Measurements from ENCODE around the gene RTN1. TPM values are rescaled to one million over a fixed set of nuclear protein-coding genes. Genes with fewer than 3 reads are reported as not detected.

Gene RTN1
- total and polyA plus RNA-seq, 2 of the 8 experiments (the other 6 are each of a cell fraction or from before 2014, with no cell fraction given): 2.8 to 4.9 TPM

GRCh38 chr14:59582161-59582560, 288.4 kb downstream of the RTN1 start:
- H2BK5ac ChIP-seq (ENCODE audit: low read depth, low read length): no peak overlapping the region
- FAIRE-seq (no peak), DNase-seq (ENCODE audit: low read depth in 1 of 2, low spot score in 2 of 2) (no peak)
- H4K8ac ChIP-seq (ENCODE audit: extremely low read depth, insufficient read depth, low read length): no peak overlapping the region
- no peak overlapping the region for H2BK12ac ChIP-seq (ENCODE audit: low read depth, low read length)
- no peak overlapping the region for H4K5ac ChIP-seq (ENCODE audit: insufficient read length, low read depth, low read length)
- POLR2A ChIA-PET (ENCODE audit: partially characterized antibody): no interaction called here
- H3K79me1 ChIP-seq (ENCODE audit: low read depth, low read length): no peaks in the 10 kb centered on the region
- H4K20me1 ChIP-seq (replicated peaks in 1 of 2; ENCODE audit: control insufficient read depth in 1 of 2, insufficient read depth in 2 of 2, low read length in 2 of 2): no peaks in the 10 kb centered on the region
- H3K9ac ChIP-seq (replicated peaks in 1 of 4; ENCODE audit: extremely low read depth in 1 of 4, low read depth in 3 of 4, low read length in 3 of 4): no peak overlapping the region
- H2BK120ac ChIP-seq (replicated peaks; ENCODE audit: low read depth, low read length): no peak overlapping the region
- H2AK5ac ChIP-seq (ENCODE audit: low read depth, low read length): no peak overlapping the region
- no peak overlapping the region for H2BK20ac ChIP-seq (ENCODE audit: low read length)
- no peak overlapping the region for H3K23ac ChIP-seq (ENCODE audit: insufficient read length)
- H2BK15ac ChIP-seq (ENCODE audit: low read length): no peak overlapping the region
- H3K56ac ChIP-seq (replicated peaks; ENCODE audit: insufficient read length, low read depth, low read length): no peak overlapping the region
- no peak overlapping the region for H4K91ac ChIP-seq (replicated peaks; ENCODE audit: insufficient read length, low read length)
- WGBS, 2 experiments (ENCODE audit: extremely low coverage in 1 of 2, insufficient coverage in 1 of 2, insufficient read length in 1 of 2, insufficient replicate concordance in 2 of 2, low coverage in 1 of 2, low lambda C conversion rate in 2 of 2, missing lambda C conversion rate in 1 of 2): 91% methylated on average over 3 of the region's 3 CpGs; no CpG with 5 or more reads in 1 of the 2 experiments
- no peaks in the 10 kb centered on the region for H3K23me2 ChIP-seq (ENCODE audit: low read depth, low read length)
- H3K27ac ChIP-seq (ENCODE audit: low read depth, low read length): no peak overlapping the region
- H3K4me1 ChIP-seq (replicated peaks in 1 of 4; ENCODE audit: control insufficient read depth in 3 of 4, insufficient read depth in 4 of 4, low read length in 3 of 4): no peaks in the 10 kb centered on the region
- no peaks in the 10 kb centered on the region for H3K27me3 ChIP-seq (replicated peaks in 1 of 4; ENCODE audit: control insufficient read depth in 3 of 4, extremely low read depth in 1 of 4, insufficient read depth in 3 of 4, low read length in 3 of 4)
- H3K79me2 ChIP-seq (ENCODE audit: control insufficient read depth in 1 of 2, insufficient read depth in 2 of 2, low read length in 2 of 2): no peaks in the 10 kb centered on the region
- H3K9me3 ChIP-seq (ENCODE audit: insufficient read depth in 2 of 2, low read depth in 1 of 2, low read length in 1 of 2): no peaks in the 10 kb centered on the region
- no peak overlapping the region for H3K4ac ChIP-seq (replicated peaks; ENCODE audit: insufficient read length, low read depth, low read length)
- H2AFZ ChIP-seq (ENCODE audit: low read length): no peak overlapping the region
- H3K14ac ChIP-seq (ENCODE audit: insufficient read length): no peak overlapping the region
- no peak overlapping the region for H3K4me3 ChIP-seq (ENCODE audit: extremely low read depth in 1 of 4, insufficient read depth in 2 of 4, low read depth in 3 of 4, low read length in 4 of 4)
- CTCF ChIA-PET (ENCODE audit: partially characterized antibody): interaction anchor here (0.6 to 18.8 kb wide), 6 partner anchors 16 to 627 kb away, joined by 3 to 462 read pairs (median 4); no protein-coding TSS in a partner anchor
- no peak overlapping the region for H3K18ac ChIP-seq (ENCODE audit: extremely low read depth, low read length)
- no peaks in the 10 kb centered on the region for H3K36me3 ChIP-seq (ENCODE audit: control insufficient read depth in 2 of 4, insufficient read depth in 4 of 4, low read length in 3 of 4)
- no peak overlapping the region for H3K4me2 ChIP-seq (ENCODE audit: insufficient read depth in 1 of 2, low read depth in 2 of 2, low read length in 2 of 2)
- TF ChIP-seq USF2 (IDR thresholded peaks at IDR 0.05; ENCODE audit: low read length) (no peak), POLR2A (IDR thresholded peaks at IDR 0.05; ENCODE audit: control extremely low read depth in 1 of 2, low read depth in 2 of 2, low read length in 2 of 2) (no peak), ZNF274 (IDR thresholded peaks at IDR 0.05; ENCODE audit: borderline replicate concordance, extremely low read depth, low read length) (no peak), MAX (IDR thresholded peaks at IDR 0.05) (no peak), POLR2AphosphoS5 (IDR thresholded peaks at IDR 0.05; ENCODE audit: low read depth, low read length) (no peak), EGR1 (IDR thresholded peaks at IDR 0.05; ENCODE audit: borderline replicate concordance, low read depth, low read length) (no peak), EP300 (IDR thresholded peaks at IDR 0.05; ENCODE audit: borderline replicate concordance in 1 of 2, low read depth in 2 of 2, low read length in 2 of 2) (no peak), TAF7 (optimal IDR thresholded peaks at IDR 0.05; ENCODE audit: borderline replicate concordance, low read depth, low read length) (no peak), RXRA (IDR thresholded peaks at IDR 0.05; ENCODE audit: insufficient read depth, low read depth, low read length) (no peak), CBX8 (IDR thresholded peaks at IDR 0.05; ENCODE audit: borderline replicate concordance, low read depth, low read length) (no peak)

Measured in H1 (cell line).